K562 (cell line): ENCODE measurements around the gene AEN. TPM values are rescaled to one million over a fixed set of nuclear protein-coding genes. Genes with fewer than 3 reads are reported as not detected.

Source experiments
- ATAC-seq: fragments of 200-7000 bp; cut with Tn5 transposase; 3 replicates; pipeline ENCODE4 v1.9.1; 2020; ENCODE audit warnings: moderate library complexity
- BruUV-seq: library from RNA; stranded (reverse); fragments of 400-500 nt; replicated peaks from 2 replicates; lab custom pipeline; 2021; lab: Mats Ljungman, UMichigan
- CTCF ChIA-PET: fragments of 300-600 bp; formaldehyde crosslinking; extraction: SDS; loops from one replicate; lab custom pipeline; 2021; ENCODE audit warnings: low intra/inter-chr PET ratio; lab: Yijun Ruan, JAX
- POLR2A ChIA-PET: fragments of 300-600, 350-650 bp; sonication (Branson Sonifier 250); formaldehyde crosslinking; extraction: SDS; loops from one replicate; lab custom pipeline; 2021; ENCODE audit warnings: antibody characterized with exemption, inconsistent platforms; lab: Yijun Ruan, JAX
- DNase-seq, 4 experiments: peaks; one replicate each; pipeline versions ENCODE4 v3.0.0 to v3.0.0-alpha.2; 2011 to 2018; ENCODE audit warnings: low spot score in 3 of 4, mixed read lengths in 3 of 4; ENCODE audit errors: extremely low read depth in 1 of 4
- FAIRE-seq: peaks from 2 replicates; lab custom pipeline; 2011; peaks lifted over from hg19 to GRCh38; lab: Jason Lieb, UNC
- H2AFZ ChIP-seq: 2 replicates; pipeline ENCODE4 v1.6.0; 2011; ENCODE audit warnings: low read depth, low read length, control low read depth, inconsistent platforms
- H3K27ac ChIP-seq: fragments of 200-600 bp; 3 replicates; pipeline ENCODE4 v1.8.0; 2011; ENCODE audit warnings: low read depth, mild to moderate bottlenecking, control low read depth, inconsistent platforms, low read length, moderate library complexity, mixed read lengths; ENCODE audit errors: extremely low read depth
- H3K27me3 ChIP-seq, 2 experiments: fragments of 300-600 bp in 1 of 2; 2 replicates in 1 of 2; 3 replicates in 1 of 2; pipeline versions ENCODE4 v1.6.0 to v1.8.0; 2011; ENCODE audit warnings: inconsistent platforms in 2 of 2, low read length in 2 of 2, mild to moderate bottlenecking in 1 of 2, mixed read lengths in 1 of 2, moderate library complexity in 1 of 2; ENCODE audit not compliant: control insufficient read depth in 2 of 2, insufficient read depth in 2 of 2
- H3K36me3 ChIP-seq: fragments of 300-600 bp; 3 replicates; pipeline ENCODE4 v1.8.0; 2011; ENCODE audit warnings: mild to moderate bottlenecking, low read length, inconsistent platforms; ENCODE audit not compliant: control insufficient read depth, insufficient read depth
- H3K4me1 ChIP-seq, 2 experiments: fragments of 200-600 bp in 1 of 2; replicated peaks in 1 of 2; 2 replicates in 1 of 2; 3 replicates in 1 of 2; pipeline versions ENCODE4 v1.5.1 to v1.8.0; 2011; ENCODE audit warnings: inconsistent platforms in 2 of 2, low read length in 2 of 2, mild to moderate bottlenecking in 1 of 2, mixed read lengths in 1 of 2, moderate library complexity in 1 of 2; ENCODE audit not compliant: control insufficient read depth in 2 of 2, insufficient read depth in 2 of 2
- H3K4me2 ChIP-seq: 2 replicates; pipeline ENCODE4 v1.6.1; 2011; ENCODE audit warnings: low read length, control low read depth, inconsistent platforms, mixed read lengths; ENCODE audit not compliant: insufficient read depth
- H3K4me3 ChIP-seq: fragments of 200-600 bp; sonication (generic), shearing (Covaris generic); 2 replicates; pipeline ENCODE4 v1.5.1; 2016; ENCODE audit warnings: control low read depth, inconsistent platforms
- H3K79me2 ChIP-seq: fragments of 200-600 bp; 3 replicates; pipeline ENCODE4 v1.8.0; 2011; ENCODE audit warnings: low read length, inconsistent platforms; ENCODE audit not compliant: control insufficient read depth, insufficient read depth
- H3K9ac ChIP-seq, 2 experiments: 2 replicates each; pipeline versions ENCODE4 v1.6.0 to v1.6.1; 2011; ENCODE audit warnings: low read depth in 2 of 2, low read length in 2 of 2, control low read depth in 1 of 2, inconsistent platforms in 1 of 2, mild to moderate bottlenecking in 1 of 2, mixed read lengths in 1 of 2; ENCODE audit not compliant: insufficient read depth in 1 of 2
- H3K9me1 ChIP-seq: one replicate; pipeline ENCODE4 v1.6.0; 2011; ENCODE audit warnings: inconsistent platforms, mild to moderate bottlenecking, low read length, moderate library complexity; ENCODE audit not compliant: control insufficient read depth, insufficient read depth
- H3K9me3 ChIP-seq: replicated peaks from 2 replicates; pipeline ENCODE4 v1.5.1; 2011; ENCODE audit warnings: low read depth, low read length, inconsistent platforms; ENCODE audit not compliant: control insufficient read depth, insufficient read depth
- H4K20me1 ChIP-seq: replicated peaks from 2 replicates; pipeline ENCODE4 v1.6.1; 2011; ENCODE audit warnings: low read length, inconsistent platforms, mixed read lengths; ENCODE audit not compliant: control insufficient read depth, insufficient read depth
- HDAC3 ChIP-seq: fragments of 450-650 bp; IDR thresholded peaks from 2 replicates; pipeline ENCODE4 v1.6.1; 2018; ENCODE audit warnings: borderline replicate concordance, mild to moderate bottlenecking, moderate library complexity; ENCODE audit not compliant: partially characterized antibody
- POLR2A ChIP-seq: fragments of 450-650 bp; conservative IDR thresholded peaks from 2 replicates; pipeline ENCODE4 v1.6.1; 2016
- TFAM ChIP-seq: fragments of 250-450 bp; sonication (Bioruptor Pico); conservative IDR thresholded peaks from 2 replicates; pipeline ENCODE4 v1.5.0; 2021; ENCODE audit warnings: mild to moderate bottlenecking, moderate library complexity
- ZNF696 ChIP-seq: fragments of 250-450 bp; sonication (Bioruptor Pico); conservative IDR thresholded peaks from 2 replicates; pipeline ENCODE4 v1.4.0; 2020; ENCODE audit warnings: mild to moderate bottlenecking, moderate library complexity
- ZNF764 ChIP-seq: fragments of 250-450 bp; sonication (Bioruptor Pico); IDR thresholded peaks from 2 replicates; pipeline ENCODE4 v1.4.0; 2020; ENCODE audit warnings: low read depth, mild to moderate bottlenecking, moderate library complexity
- WGBS: fragments of 100-300 bp; shearing (Covaris generic); methylation state at CpG from one replicate; pipeline ENCODE4 v1.1.6; 2016; ENCODE audit warnings: low coverage, mixed read lengths; ENCODE audit not compliant: insufficient coverage; ENCODE audit errors: missing lambda C conversion rate; 5-methylcytosine and 5-hydroxymethylcytosine counted together
- in situ Hi-C: fragments of 300-500 bp; cut with MboI; formaldehyde crosslinking; loops from 4 replicates; pipeline ENCODE4 v1.15.0; 2018; ENCODE audit warnings: inconsistent platforms, mixed read lengths
- intact Hi-C: fragments of 100-400 bp; cut with micrococcal nuclease; formaldehyde crosslinking; loops from 2 replicates; pipeline ENCODE4 v1.14.2; 2022
- polyA plus RNA-seq, 8 experiments: library from polyadenylated mRNA; depleted of rRNA in 4 of 8; stranded (reverse) in 5 of 8; unstranded in 3 of 8; fragments of >200 nt; fragmentation: Nextera tagmentation in 2 of 8; fragmentation: Illumina TruSeq in 1 of 8; extraction: Ambion mirVana in 2 of 8; extraction: Trizol in 1 of 8; gene quantifications; 2 replicates each; pipeline versions ENCODE4 v1.2.1 to v1.2.3, GENCODE V29; 2011 to 2014; ENCODE audit warnings: inconsistent platforms in 1 of 8, missing spikeins in 1 of 8
- total RNA-seq, 7 experiments: library from RNA; depleted of rRNA in 6 of 7; stranded (reverse); fragments of >200 nt in 6 of 7; fragmentation: Illumina TruSeq in 2 of 7; extraction: Trizol in 2 of 7; gene quantifications; 2 replicates each; pipeline versions ENCODE4 v1.2.1 to v1.2.3, GENCODE V29; 2011 to 2021; ENCODE audit warnings: low replicate concordance in 1 of 7
- TF ChIP-seq, protein P1 (sequence below): sonication (generic); formaldehyde crosslinking; IDR thresholded peaks from 2 replicates; pipeline ENCODE4 v1.8.0; 2022; ENCODE audit warnings: missing genetic modification reagents, mild to moderate bottlenecking, moderate library complexity, borderline replicate concordance
- TF ChIP-seq, protein P2 (sequence below): fragments of 250-450 bp; sonication (Bioruptor Pico); IDR thresholded peaks from 2 replicates; pipeline ENCODE4 v1.4.0; 2020; ENCODE audit warnings: mild to moderate bottlenecking, moderate library complexity, borderline replicate concordance

Gene AEN
- total and polyA plus RNA-seq, 9 of the 15 experiments (the other 6 are each of a cell fraction or from before 2014, with no cell fraction given): 9.0 to 51.0 (median 32.8) TPM

- Histone ChIP-seq H3K9ac (peak overlapping the region in 1 of 2 experiments; percentile 12; a peak in 1 of 4 replicates), H3K27ac (no peak overlapping the region), H3K79me2 (peaks cover 53% of the 10 kb centered on the region), H3K4me1 (peaks cover 3 to 32% of the 10 kb centered on the region in 2 experiments; a peak in 4 of 5 replicates), H3K4me2 (no peak overlapping the region), H2AFZ (no peak overlapping the region), H4K20me1 (peaks cover 41% of the 10 kb centered on the region), H3K27me3 (no peaks in the 10 kb centered on the region), H3K9me1 (no peaks in the 10 kb centered on the region), H3K4me3 (no peak overlapping the region), H3K9me3 (no peaks in the 10 kb centered on the region), H3K36me3 (peaks cover 94% of the 10 kb centered on the region)
- ChIA-PET POLR2A (interaction anchor here (2.0 kb wide), 1 partner anchor 10 kb away, joined by 10 read pairs; the partner anchor contains the start of gene ISG20), CTCF (no interaction called here)
- peak; percentile 17; the same call in 1 of the 2 replicates for TF ChIP-seq POLR2A
- no peak for TF ChIP-seq HDAC3
- no peak for TF ChIP-seq ZNF764 (CRISPR knock-in tag)
- no peak for TF ChIP-seq TFAM (CRISPR knock-in tag)
- TF ChIP-seq, protein P1, sequence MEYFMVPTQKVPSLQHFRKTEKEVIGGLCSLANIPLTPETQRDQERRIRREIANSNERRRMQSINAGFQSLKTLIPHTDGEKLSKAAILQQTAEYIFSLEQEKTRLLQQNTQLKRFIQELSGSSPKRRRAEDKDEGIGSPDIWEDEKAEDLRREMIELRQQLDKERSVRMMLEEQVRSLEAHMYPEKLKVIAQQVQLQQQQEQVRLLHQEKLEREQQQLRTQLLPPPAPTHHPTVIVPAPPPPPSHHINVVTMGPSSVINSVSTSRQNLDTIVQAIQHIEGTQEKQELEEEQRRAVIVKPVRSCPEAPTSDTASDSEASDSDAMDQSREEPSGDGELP (CRISPR knock-in tag): peak; percentile 19; the same call in 1 of the 2 replicates
- TF ChIP-seq ZNF696 (CRISPR knock-in tag): no peak
- TF ChIP-seq, protein P2, sequence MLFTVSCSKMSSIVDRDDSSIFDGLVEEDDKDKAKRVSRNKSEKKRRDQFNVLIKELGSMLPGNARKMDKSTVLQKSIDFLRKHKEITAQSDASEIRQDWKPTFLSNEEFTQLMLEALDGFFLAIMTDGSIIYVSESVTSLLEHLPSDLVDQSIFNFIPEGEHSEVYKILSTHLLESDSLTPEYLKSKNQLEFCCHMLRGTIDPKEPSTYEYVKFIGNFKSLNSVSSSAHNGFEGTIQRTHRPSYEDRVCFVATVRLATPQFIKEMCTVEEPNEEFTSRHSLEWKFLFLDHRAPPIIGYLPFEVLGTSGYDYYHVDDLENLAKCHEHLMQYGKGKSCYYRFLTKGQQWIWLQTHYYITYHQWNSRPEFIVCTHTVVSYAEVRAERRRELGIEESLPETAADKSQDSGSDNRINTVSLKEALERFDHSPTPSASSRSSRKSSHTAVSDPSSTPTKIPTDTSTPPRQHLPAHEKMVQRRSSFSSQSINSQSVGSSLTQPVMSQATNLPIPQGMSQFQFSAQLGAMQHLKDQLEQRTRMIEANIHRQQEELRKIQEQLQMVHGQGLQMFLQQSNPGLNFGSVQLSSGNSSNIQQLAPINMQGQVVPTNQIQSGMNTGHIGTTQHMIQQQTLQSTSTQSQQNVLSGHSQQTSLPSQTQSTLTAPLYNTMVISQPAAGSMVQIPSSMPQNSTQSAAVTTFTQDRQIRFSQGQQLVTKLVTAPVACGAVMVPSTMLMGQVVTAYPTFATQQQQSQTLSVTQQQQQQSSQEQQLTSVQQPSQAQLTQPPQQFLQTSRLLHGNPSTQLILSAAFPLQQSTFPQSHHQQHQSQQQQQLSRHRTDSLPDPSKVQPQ (CRISPR knock-in tag): no peak
- in situ Hi-C loops (no loop called here), intact Hi-C loops (no loop called here)
- DNase-seq (peak in 1 of 4 experiments; percentile 38), ATAC-seq (no peak), FAIRE-seq (no peak)
- no TSS peak for BruUV-seq
- WGBS: 90% methylated on average over 5 of the region's 5 CpGs
Observed at GRCh38 chr15:88628018-88628654, 7.0 kb downstream of the AEN start.
